PC-3 (cell line): ENCODE measurements around the gene FAM89B.

Experiments used
- EZH2 ChIP-seq: fragments of 300-600 bp; sonication (generic); IDR thresholded peaks from one replicate; pipeline ENCODE4 v1.6.1; 2017; ENCODE audit warnings: antibody characterized with exemption, mild to moderate bottlenecking, low read length; ENCODE audit not compliant: unreplicated experiment
- TF ChIP-seq, protein P1 (sequence below): fragments of 300-600 bp; sonication (generic); conservative IDR thresholded peaks from 2 replicates; pipeline ENCODE4 v1.5.1; 2017; ENCODE audit warnings: antibody characterized with exemption, low read depth, mild to moderate bottlenecking, low read length

- TF ChIP-seq, protein P1, sequence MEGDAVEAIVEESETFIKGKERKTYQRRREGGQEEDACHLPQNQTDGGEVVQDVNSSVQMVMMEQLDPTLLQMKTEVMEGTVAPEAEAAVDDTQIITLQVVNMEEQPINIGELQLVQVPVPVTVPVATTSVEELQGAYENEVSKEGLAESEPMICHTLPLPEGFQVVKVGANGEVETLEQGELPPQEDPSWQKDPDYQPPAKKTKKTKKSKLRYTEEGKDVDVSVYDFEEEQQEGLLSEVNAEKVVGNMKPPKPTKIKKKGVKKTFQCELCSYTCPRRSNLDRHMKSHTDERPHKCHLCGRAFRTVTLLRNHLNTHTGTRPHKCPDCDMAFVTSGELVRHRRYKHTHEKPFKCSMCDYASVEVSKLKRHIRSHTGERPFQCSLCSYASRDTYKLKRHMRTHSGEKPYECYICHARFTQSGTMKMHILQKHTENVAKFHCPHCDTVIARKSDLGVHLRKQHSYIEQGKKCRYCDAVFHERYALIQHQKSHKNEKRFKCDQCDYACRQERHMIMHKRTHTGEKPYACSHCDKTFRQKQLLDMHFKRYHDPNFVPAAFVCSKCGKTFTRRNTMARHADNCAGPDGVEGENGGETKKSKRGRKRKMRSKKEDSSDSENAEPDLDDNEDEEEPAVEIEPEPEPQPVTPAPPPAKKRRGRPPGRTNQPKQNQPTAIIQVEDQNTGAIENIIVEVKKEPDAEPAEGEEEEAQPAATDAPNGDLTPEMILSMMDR = no peak
- TF ChIP-seq EZH2 = no peak
Measured at GRCh38 chr11:65576867-65577755, 4.8 kb downstream of the FAM89B start.
